Astrocyte of the cerebellum (primary cell): ENCODE measurements around the gene PTPN11.

Source experiments
- DNase-seq: peaks from one replicate; pipeline ENCODE4 v3.0.0-alpha.2; 2011; ENCODE audit warnings: low read depth
- H3K4me3 ChIP-seq: 2 replicates; pipeline ENCODE4 v1.5.1; 2011; ENCODE audit warnings: mild to moderate bottlenecking, low read depth, low read length, moderate library complexity
- CTCF ChIP-seq: IDR thresholded peaks from 2 replicates; pipeline ENCODE4 v1.5.1; 2012; ENCODE audit warnings: low read length, low read depth, moderate library complexity, mild to moderate bottlenecking; ENCODE audit errors: missing control alignments
- in situ Hi-C: cut with HindIII; loops from 2 replicates; pipeline ENCODE4 v1.10.0; 2017; ENCODE audit warnings: low sequenced_read_pairs

PTPN11 gene

GRCh38 chr12:112422531-112422930, 3.8 kb downstream of the PTPN11 start:
- no peak overlapping the region for H3K4me3 ChIP-seq
- in situ Hi-C loops, result no loop called here
- no peak for TF ChIP-seq CTCF
- no peak for DNase-seq

- no peak for DNase-seq
- no peak overlapping the region for H3K4me3 ChIP-seq
- in situ Hi-C loops, result no loop called here
- TF ChIP-seq CTCF, result no peak
These were observed 5.4 kb downstream of the PTPN11 start for GRCh38 chr12:112424126-112424525.

- no peak for DNase-seq
- H3K4me3 ChIP-seq, result no peak overlapping the region
- no peak for TF ChIP-seq CTCF
- in situ Hi-C loops, result no loop called here
These were observed 7.0 kb downstream of the PTPN11 start for GRCh38 chr12:112425582-112426382.

GRCh38 chr12:112427760-112428159, 9.0 kb downstream of the PTPN11 start:
- H3K4me3 ChIP-seq, result no peak overlapping the region
- TF ChIP-seq CTCF, result no peak
- DNase-seq, result no peak
- in situ Hi-C loops, result no loop called here

- TF ChIP-seq CTCF, result no peak
- in situ Hi-C loops, result no loop called here
- H3K4me3 ChIP-seq, result no peak overlapping the region
- no peak for DNase-seq
These were observed 12.2 kb downstream of the PTPN11 start for GRCh38 chr12:112430929-112431328.

- in situ Hi-C loops, result no loop called here
- TF ChIP-seq CTCF, result no peak
- DNase-seq, result no peak
- no peak overlapping the region for H3K4me3 ChIP-seq
These were observed 13.2 kb downstream of the PTPN11 start for GRCh38 chr12:112431965-112432364.
